GM18519 (cell line): ENCODE measurements around the gene RAB10.
"Not testable (repeated sequence)": the region's sequence is repeated elsewhere in the genome, so short reads cannot be mapped to it uniquely, and the experiment has no call there.

Experiments used
- ATAC-seq: cut with Tn5 transposase; IDR thresholded peaks from one replicate; pipeline ENCODE4 v1.9.1; 2021; ENCODE audit warnings: mild to moderate bottlenecking, moderate library complexity; ENCODE audit not compliant: unreplicated experiment, low FRiP score

RAB10 gene

GRCh38 chr2:26054598-26055348 lies 20.9 kb downstream of the RAB10 start:
- ATAC-seq = no peak

- no peak for ATAC-seq
Measured at GRCh38 chr2:26058390-26058789, 24.5 kb downstream of the RAB10 start.

GRCh38 chr2:26059542-26059941 lies 25.7 kb downstream of the RAB10 start:
- no peak for ATAC-seq

- no peak for ATAC-seq
Measured at GRCh38 chr2:26061539-26061938, 27.7 kb downstream of the RAB10 start.

GRCh38 chr2:26064846-26065245 lies 31.0 kb downstream of the RAB10 start:
- ATAC-seq = no peak

GRCh38 chr2:26067186-26067974 lies 33.5 kb downstream of the RAB10 start:
- no peak for ATAC-seq

GRCh38 chr2:26067980-26068507 lies 34.2 kb downstream of the RAB10 start:
- ATAC-seq = no peak

- ATAC-seq = peak; percentile 73
Measured at GRCh38 chr2:26068602-26069298, 34.9 kb downstream of the RAB10 start.

- ATAC-seq = no peak
Measured at GRCh38 chr2:26070730-26071129, 36.8 kb downstream of the RAB10 start.

GRCh38 chr2:26072925-26073768 lies 39.3 kb downstream of the RAB10 start:
- no peak for ATAC-seq

- no peak for ATAC-seq
Measured at GRCh38 chr2:26073830-26074229, 39.9 kb downstream of the RAB10 start.

GRCh38 chr2:26074676-26075075 lies 40.8 kb downstream of the RAB10 start:
- no peak for ATAC-seq

GRCh38 chr2:26075173-26075572 lies 41.3 kb downstream of the RAB10 start:
- ATAC-seq = no peak

- ATAC-seq = no peak
Measured at GRCh38 chr2:26076001-26076587, 42.2 kb downstream of the RAB10 start.

- no peak for ATAC-seq
Measured at GRCh38 chr2:26077291-26077690, 43.4 kb downstream of the RAB10 start.

GRCh38 chr2:26078939-26079338 lies 45.1 kb downstream of the RAB10 start:
- no peak for ATAC-seq

GRCh38 chr2:26080356-26080755 lies 46.5 kb downstream of the RAB10 start:
- no peak for ATAC-seq

GRCh38 chr2:26080925-26081324 lies 47.0 kb downstream of the RAB10 start:
- not testable (repeated sequence) for ATAC-seq

- no peak for ATAC-seq
Measured at GRCh38 chr2:26081556-26081955, 47.7 kb downstream of the RAB10 start.

- ATAC-seq = no peak
Measured at GRCh38 chr2:26086155-26086637, 52.3 kb downstream of the RAB10 start.
